ENCODE results near the gene VAT1L.

VAT1L gene

GRCh38 chr16:77788181-77789084, at the start of gene VAT1L:
Gene VAT1L, plus strand, starts transcription at chr16:77788564. Its CDS starts 119 bp downstream, at chr16:77788683.
- peak; percentile 41 for DNase-seq (ENCODE audit: low spot score)

- DNase-seq (ENCODE audit: low spot score): no peak
Measured at GRCh38 chr16:77738706-77739558, 49.4 kb upstream of the VAT1L start.

- no peak for DNase-seq (ENCODE audit: low spot score)
Measured at GRCh38 chr16:77739559-77739892, 48.8 kb upstream of the VAT1L start.

GRCh38 chr16:77744141-77744540, 44.2 kb upstream of the VAT1L start:
- DNase-seq (ENCODE audit: low spot score): no peak

- no peak for DNase-seq (ENCODE audit: low spot score)
Measured at GRCh38 chr16:77745972-77746371, 42.4 kb upstream of the VAT1L start.

GRCh38 chr16:77748421-77749005, 39.9 kb upstream of the VAT1L start:
- DNase-seq (ENCODE audit: low spot score): no peak

- DNase-seq (ENCODE audit: low spot score): no peak
Measured at GRCh38 chr16:77749415-77749814, 38.9 kb upstream of the VAT1L start.

GRCh38 chr16:77758046-77758445, 30.3 kb upstream of the VAT1L start:
- no peak for DNase-seq (ENCODE audit: low spot score)

- no peak for DNase-seq (ENCODE audit: low spot score)
Measured at GRCh38 chr16:77758508-77758907, 29.9 kb upstream of the VAT1L start.

- DNase-seq (ENCODE audit: low spot score): no peak
Measured at GRCh38 chr16:77759201-77759600, 29.2 kb upstream of the VAT1L start.

GRCh38 chr16:77759821-77760220, 28.5 kb upstream of the VAT1L start:
- DNase-seq (ENCODE audit: low spot score): no peak

- no peak for DNase-seq (ENCODE audit: low spot score)
Measured at GRCh38 chr16:77760800-77761199, 27.6 kb upstream of the VAT1L start.

- no peak for DNase-seq (ENCODE audit: low spot score)
Measured at GRCh38 chr16:77761204-77761603, 27.2 kb upstream of the VAT1L start.

GRCh38 chr16:77762262-77762661, 26.1 kb upstream of the VAT1L start:
- DNase-seq (ENCODE audit: low spot score): no peak

GRCh38 chr16:77763994-77764393, 24.4 kb upstream of the VAT1L start:
- DNase-seq (ENCODE audit: low spot score): no peak

GRCh38 chr16:77767211-77767610, 21.2 kb upstream of the VAT1L start:
- no peak for DNase-seq (ENCODE audit: low spot score)

- no peak for DNase-seq (ENCODE audit: low spot score)
Measured at GRCh38 chr16:77767826-77768225, 20.5 kb upstream of the VAT1L start.

GRCh38 chr16:77775911-77776909, 12.2 kb upstream of the VAT1L start:
- no peak for DNase-seq (ENCODE audit: low spot score)

- DNase-seq (ENCODE audit: low spot score): no peak
Measured at GRCh38 chr16:77777745-77778144, 10.6 kb upstream of the VAT1L start.

- no peak for DNase-seq (ENCODE audit: low spot score)
Measured at GRCh38 chr16:77780378-77780837, 8.0 kb upstream of the VAT1L start.

GRCh38 chr16:77781091-77781490, 7.3 kb upstream of the VAT1L start:
- no peak for DNase-seq (ENCODE audit: low spot score)
